HUDEP-2 (cell line): ENCODE data around the gene CLDN18.

ENCODE experiments used
- DNase-seq, 76 experiments: peaks; one replicate each; lab custom pipeline; 2025; ENCODE audit not compliant: unreplicated experiment in 76 of 76; lab: John Stamatoyannopoulos, UW

Gene CLDN18

DNA sequence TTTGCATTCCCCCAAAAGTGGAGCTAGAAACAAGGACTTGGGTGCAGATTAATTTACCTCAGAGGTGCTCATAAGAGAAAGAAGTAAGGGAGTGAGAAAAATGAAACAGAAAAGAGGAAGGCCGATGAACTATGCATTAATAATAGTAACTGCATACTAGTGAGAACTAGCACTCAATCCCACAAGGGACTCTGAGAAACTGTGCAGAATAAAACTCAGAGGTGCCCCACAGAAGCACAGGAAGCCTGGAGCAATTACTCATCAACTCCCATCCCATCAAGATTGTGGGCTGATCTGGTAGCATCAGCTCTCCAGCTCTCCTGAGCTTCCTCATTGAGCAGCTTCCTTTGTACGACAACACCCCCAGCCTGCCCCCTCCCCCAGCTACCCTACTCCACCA, 50.8 kb downstream of the CLDN18 start:
- DNase-seq = no peak

DNA sequence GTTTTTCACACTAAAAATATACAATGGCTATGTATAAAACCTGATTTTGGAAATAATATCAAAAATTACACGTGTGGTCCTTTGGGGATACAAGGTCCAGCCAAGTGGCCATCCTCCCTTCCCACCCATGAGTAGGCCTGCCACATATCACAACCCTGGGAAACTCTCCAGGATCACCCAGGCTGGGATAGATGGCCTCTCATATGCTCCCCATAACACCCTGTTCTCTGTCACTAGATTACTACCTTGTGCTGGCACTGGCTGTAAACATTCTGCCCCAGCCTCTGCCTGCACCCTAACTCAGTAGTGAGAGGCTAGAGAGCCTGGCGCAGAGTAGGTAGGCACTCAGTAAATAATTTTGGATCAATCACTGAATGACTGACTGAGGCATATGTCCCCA, 52.1 kb downstream of the CLDN18 start:
- DNase-seq = no peak

DNA sequence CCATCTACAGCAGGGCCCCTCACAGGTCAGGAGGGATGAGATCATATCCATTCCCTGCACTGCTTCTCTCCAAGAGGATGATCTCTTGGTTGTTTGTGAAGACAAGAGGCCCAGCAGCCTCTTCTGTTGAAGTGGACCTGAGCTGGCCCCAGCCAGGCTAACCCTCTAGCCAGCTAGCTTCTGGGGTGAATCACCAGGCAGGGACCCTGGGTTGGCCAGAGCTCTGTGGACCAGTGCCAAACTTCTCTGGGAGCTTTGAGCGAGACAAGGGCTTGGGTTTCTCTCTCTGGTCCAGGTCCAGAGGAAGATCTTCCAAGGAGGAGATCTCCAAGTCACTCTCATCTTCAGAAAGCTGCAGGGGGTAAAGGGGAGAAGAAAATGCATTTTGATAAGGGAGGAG, 52.7 kb downstream of the CLDN18 start:
- no peak for DNase-seq

DNA sequence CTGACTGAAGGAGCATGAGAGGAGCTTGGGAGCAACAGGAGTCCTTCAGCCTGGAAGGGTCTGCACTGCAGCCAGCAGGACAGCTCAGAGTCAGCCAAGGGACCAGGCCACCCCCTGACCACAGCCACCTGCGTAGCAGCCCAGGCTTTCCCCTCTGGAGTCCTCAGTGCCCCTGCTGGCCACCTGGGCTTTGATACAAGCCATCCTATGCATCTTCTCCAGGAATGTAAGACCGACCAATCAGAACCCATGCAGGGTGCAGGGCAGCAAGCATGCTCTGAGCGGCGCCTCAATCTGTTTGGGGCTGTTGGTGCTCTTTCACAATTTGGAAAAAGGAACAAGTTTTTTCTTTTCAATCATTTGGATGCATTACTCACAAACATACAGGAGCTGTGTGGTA, 53.5 kb downstream of the CLDN18 start:
- DNase-seq = no peak

DNA sequence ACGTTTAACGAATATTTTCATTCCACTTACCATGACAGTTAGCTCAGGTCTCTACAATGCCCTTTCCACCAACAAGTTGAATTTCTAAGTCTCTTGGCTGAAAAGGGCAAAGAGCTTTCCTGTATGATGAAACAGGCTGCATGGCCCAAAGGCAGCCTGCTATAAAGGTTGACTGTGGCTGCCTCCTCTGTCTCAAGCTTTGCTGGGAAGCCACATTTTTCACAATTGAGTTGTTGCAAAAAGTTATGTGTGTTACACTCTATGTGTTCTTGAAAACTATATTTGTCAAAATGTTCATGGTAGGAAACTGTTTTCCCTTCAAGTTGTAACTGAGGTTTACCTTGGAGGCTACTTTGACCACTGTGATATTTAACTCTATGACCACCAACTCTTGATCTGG, 56.0 kb downstream of the CLDN18 start:
- no peak for DNase-seq

DNA sequence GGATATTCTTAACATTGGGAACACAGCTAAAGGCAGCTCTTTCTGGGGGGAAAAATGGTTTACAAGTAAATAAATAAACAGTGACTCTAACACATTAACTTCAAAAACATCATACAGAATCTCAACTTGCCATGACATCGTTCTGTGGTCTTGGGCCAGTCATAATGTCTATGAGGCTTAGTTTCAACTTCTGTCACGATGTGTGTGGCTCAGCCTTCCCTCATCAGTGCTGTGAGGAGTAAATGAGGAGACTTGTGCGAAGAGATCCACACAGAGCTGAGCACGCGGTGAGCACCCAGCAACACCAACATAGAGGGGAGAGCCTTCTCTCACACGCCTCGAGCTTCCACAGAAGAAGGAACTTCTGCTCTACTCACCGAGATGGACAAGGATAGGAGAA, 56.4 kb downstream of the CLDN18 start:
- no peak for DNase-seq

DNA sequence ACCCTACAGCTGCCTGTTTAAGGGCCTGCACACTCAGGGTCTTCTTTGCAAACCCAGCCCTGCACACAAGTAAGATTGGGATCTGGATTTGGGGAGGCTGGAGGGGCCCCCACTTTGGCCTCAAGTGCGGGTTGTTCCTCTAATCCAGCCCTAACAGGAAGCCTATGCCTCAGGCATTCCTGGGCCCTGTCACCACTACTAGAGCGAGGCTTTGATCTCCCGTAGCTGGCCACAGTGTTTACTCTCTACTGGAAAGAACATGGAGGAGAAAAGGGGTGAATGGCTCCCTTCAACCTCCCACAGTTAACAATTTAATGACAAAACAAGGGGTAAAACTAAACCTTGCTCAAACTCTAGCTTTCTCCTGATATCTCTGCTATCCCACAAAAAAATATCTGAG, 57.0 kb downstream of the CLDN18 start:
- no peak for DNase-seq

DNA sequence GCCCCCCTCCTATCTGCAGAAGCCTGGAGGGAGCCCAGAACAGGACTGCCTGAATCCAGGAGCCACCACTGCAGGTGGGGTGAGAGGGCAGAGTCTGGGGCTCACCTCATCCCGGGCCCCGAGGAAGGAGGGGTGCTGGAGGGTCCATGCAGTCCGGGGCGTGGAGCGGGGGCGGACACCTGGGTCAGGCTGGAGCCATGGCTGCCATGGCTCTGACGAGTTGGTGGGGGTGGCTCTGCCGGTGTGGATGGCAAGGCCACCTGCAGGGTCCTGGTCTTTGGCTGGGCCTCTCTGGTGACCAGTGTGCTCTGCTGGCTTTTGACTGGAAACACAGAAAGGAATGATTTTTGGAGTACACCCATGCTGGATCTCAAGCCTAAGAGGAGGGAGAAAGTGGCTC, 58.1 kb downstream of the CLDN18 start:
- DNase-seq = no peak

DNA sequence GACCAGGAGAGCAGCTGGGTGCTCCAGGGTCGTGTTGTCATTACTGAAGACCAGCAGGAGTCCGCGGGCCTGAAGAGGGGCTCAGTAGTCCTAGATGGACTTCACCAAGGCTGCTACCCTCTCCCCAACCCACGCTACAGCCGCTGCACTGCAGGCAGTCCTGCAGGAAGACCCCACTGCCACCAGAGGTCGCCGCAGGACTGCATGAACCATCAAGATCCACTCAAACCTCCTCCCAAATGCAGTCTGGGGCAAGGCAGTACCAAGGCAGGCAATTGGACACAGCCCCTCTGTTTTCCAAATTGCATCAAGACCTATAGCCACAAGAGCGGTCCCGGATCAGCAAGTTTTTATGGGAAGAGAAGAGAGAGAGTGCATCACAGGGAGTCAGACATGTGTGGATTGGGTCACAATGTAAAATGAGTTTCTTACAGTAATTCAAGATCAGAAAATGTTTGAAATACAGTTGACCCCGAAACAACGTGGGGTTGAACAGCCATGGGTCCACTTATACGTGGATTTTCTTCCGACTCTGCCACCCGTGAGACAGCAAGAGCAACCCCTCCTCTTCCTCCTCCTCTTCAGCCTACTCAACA, 58.7 kb downstream of the CLDN18 start:
- peak in 69 of 76 experiments; percentile 1 to 82 (median 47) for DNase-seq

DNA sequence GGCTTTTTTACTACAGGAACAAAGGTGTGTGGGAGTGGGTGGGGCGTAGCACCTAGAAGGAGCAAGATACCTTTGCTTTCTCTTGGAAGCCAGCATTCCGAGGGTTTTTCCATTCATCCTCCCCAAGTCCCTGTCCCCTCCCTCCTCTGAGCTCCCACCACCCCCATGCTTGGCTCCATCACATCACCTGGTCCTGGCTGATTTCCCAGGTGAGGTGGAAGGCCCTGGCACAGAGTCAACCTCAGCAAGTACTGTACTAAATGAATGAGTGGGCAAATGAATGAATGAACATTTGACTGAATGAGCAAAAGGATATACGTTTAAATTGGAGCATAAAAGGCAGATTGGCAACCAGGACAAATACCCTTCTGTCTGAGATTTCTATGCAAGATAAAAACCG, 60.0 kb downstream of the CLDN18 start:
- DNase-seq = no peak

DNA sequence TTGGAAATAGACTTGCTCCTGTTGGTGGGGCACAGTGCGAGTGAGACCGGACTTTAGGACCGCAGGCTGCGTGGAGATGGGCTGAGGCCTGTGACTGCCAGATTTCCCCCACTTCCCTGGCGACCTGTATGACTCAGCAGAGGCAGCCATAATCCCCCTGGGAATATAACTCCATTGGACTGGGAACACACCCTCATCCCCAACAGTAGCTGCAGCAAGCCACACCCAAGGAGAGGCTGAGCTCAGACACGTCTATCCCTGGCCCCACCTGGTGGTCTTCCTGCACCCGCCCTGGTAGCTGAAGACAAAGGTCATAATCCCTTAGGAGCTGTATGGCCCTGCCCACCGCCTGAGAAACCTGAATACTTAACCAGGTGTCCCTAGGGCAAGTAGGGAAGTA, 62.8 kb downstream of the CLDN18 start:
- DNase-seq = no peak

DNA sequence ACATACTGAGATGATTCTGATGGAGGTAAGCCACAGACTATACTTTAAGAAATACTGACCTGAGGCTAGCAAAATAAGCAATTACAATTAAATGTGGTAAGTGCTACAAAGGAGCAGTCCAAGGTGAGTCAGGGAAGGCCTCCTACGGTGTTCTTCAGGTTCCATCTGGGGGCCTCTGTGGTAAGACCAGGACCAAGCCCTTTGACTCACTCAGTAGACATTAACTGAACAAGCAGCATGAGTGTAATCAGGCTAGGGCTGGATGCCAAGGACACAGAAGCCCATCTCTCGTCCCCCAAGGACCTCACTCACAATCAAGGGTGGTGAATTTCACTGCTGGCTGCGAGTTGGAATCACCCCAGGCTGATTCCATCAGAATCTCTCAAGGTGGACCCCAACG, 68.1 kb downstream of the CLDN18 start:
- DNase-seq = no peak

DNA sequence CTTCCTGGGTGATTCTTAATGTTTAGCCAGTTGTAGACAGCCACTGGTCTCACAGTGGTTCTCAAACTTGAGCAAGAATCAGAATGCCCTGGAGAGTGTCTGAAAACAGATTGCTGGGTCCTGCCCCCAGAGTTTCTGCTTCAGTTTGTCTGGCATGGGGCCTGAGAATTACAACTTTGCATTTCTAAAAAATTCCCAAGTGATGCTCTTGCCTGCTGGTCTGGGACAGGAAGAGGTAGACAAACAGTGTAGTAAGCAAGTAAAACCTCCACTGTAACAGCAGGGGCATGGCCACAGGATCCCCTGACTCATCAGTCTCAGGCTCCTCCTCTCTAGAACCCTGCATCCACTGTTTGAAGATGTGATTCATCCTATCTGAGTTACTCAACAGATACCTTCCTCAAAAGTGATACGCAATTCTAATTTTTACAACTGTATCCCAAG, 69.0 kb downstream of the CLDN18 start:
- no peak for DNase-seq

DNA sequence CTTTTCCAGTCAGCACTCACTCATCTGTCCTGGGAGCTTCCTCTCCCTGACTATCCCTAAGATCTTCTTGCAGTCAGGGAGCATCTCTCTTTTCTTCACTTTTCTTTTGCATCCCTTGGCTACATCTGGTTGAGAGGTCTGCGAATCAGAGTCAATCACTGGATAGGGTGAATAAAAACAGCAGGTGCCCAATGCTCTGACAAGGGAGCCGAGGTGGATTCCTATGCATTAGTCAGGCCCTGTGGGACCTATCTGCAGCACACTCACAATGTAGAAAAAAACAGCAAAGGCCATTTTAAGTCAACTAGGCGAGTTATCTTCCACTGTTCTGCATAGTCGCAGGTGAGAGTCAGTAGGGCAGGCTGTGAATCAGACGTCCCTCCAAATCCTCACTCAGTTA, 69.9 kb downstream of the CLDN18 start:
- no peak for DNase-seq

DNA sequence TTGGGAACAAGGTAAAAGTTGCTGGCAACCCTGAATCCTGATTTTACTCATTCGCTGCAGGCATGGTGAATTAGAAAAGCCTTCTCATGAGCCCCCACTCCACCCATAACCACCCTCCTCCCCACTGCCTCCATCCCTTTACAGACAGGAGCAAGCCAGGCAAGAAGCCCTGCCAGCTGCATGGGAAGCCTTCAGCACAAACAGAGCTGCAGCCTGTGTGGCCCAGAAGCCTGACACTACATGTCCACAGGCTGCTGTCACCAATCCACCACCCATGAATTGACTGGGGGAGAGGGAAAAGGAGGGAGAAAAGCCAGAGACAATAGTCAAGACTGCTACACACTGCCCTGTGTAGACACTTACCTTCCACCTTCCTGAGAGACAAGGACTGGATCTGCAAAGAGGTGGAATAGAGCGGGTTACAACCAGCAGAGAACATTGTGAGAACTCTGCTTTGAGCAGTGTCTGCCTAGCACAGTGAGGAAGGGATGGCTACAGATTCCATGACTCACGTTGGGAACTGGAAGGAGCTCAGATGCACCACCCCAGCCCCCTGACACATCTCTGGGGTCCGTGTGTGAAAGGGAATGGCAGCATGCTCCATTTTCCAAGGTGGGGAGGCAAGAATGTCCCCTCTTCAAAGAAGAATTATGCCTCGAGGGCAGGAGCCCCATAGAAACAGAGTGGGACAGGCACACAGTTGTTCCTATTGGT, 71.6 kb downstream of the CLDN18 start:
- no peak for DNase-seq

DNA sequence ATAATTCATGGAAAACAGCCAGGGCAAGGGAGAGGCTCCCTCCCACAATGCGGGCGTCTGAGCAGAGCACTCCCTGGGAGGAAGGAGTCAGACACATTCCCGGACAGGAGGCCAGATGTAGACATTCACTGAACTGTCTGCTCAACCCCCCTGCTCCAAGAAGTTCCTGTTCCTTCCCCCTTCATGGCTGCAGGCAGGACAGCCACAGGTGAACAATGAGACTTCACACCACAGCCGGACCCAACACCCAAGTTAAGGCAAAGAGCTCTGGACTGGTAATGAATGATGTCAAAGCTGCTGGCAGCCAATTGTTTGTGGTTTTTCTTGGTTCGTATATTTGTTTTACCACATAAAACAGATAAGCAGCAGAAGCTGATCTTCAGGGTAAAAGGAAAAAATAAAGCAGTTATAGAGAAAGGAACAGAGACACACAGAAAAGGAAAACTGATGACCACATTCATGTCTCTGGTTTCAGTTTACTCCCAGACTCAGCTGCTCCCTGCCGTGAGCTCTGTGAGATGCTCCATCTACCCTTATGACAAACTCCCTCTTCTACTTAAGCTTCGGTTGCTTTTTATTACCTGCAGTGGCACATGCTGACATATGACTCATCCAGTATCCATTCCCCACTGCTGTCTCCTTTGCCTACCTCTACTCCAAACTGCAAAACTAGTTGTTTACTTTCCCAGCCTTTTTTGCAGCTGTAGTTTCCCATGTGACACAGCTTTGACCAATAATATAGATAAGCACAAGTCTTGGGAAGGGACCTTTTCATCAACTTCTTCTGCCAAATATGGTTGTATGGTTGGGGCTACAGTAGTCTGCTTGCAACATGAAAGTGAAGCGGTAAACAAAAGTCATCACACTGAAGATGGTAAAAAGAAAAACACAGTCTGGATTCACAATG, 72.4 kb downstream of the CLDN18 start:
- no peak for DNase-seq

DNA sequence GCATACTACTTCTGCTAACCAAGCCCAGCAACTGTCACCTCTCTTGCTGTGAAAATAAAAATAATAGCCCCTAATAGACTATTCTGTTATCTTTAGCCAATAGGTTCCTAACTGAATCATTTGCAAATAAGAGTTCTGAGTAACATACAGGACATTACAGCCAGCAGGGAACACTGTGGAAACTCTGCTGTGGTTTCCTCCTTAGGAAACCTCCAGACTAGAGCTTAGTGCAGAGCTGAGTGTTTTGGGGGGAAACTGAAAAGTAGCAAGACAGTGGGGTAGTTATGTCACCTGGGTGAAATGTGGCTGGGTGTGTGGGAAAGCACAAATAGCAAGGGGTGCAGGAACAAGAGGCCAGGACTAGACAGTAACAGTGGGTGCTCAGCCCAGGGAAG, 73.0 kb downstream of the CLDN18 start:
- no peak for DNase-seq
